Measurements from ENCODE around the gene TSR3.

- TF ChIP-seq CTCF (IDR thresholded peaks at IDR 0.05) (no peak), POLR2A (IDR thresholded peaks at IDR 0.05) (no peak)
Measured at GRCh38 chr16:1334739-1335138, 16.9 kb downstream of the TSR3 start.

Data from thyroid gland (tissue), 4 donors.